OCI-LY3 (cell line): Measurements from ENCODE around the gene RGS6.

ENCODE experiments used
- H2AFZ ChIP-seq: fragments of 200-600, 300-600 bp; shearing (Covaris generic); 2 replicates; pipeline ENCODE4 v1.6.0; 2014; ENCODE audit warnings: antibody characterized with exemption, low read depth, low read length
- H3K27ac ChIP-seq: fragments of 200-600, 300-600 bp; sonication (generic); 2 replicates; pipeline ENCODE4 v1.5.1; 2014; ENCODE audit warnings: mild to moderate bottlenecking, low read length, moderate library complexity, mixed read lengths
- H3K27me3 ChIP-seq: fragments of 200-600, 300-600 bp; sonication (generic); 2 replicates; pipeline ENCODE4 v1.6.1; 2014; ENCODE audit warnings: low read depth, low read length, mixed read lengths
- H3K36me3 ChIP-seq: fragments of 200-600, 300-600 bp; sonication (generic); replicated peaks from 2 replicates; pipeline ENCODE3; 2014; ENCODE audit warnings: low read depth, low read length, mixed read lengths
- H3K4me1 ChIP-seq: fragments of 300-600, 200-600 bp; sonication (generic); 2 replicates; pipeline ENCODE4 v1.6.1; 2014; ENCODE audit warnings: low read length, mixed read lengths
- H3K4me2 ChIP-seq: fragments of 200-600, 300-600 bp; sonication (generic); 2 replicates; pipeline ENCODE4 v1.6.1; 2014; ENCODE audit warnings: low read length, mixed read lengths
- H3K4me3 ChIP-seq: fragments of 300-600, 200-600 bp; sonication (generic); 2 replicates; pipeline ENCODE4 v1.5.1; 2014; ENCODE audit warnings: antibody characterized with exemption, mild to moderate bottlenecking, low read length, moderate library complexity
- H3K79me2 ChIP-seq: fragments of 300-600, 200-600 bp; shearing (Covaris generic); 2 replicates; pipeline ENCODE4 v1.6.1; 2014; ENCODE audit warnings: mild to moderate bottlenecking, low read length, mixed read lengths
- H3K9ac ChIP-seq: fragments of 300-600, 200-600 bp; shearing (Covaris generic); 2 replicates; pipeline ENCODE4 v1.6.0; 2014; ENCODE audit warnings: mild to moderate bottlenecking, low read length, moderate library complexity
- H3K9me3 ChIP-seq: fragments of 200-600, 300-600 bp; shearing (Covaris generic); 2 replicates; pipeline ENCODE4 v1.6.1; 2014; ENCODE audit warnings: low read length, mixed read lengths; ENCODE audit not compliant: insufficient read depth
- H4K20me1 ChIP-seq: fragments of 200-600, 300-600 bp; sonication (generic); 2 replicates; pipeline ENCODE4 v1.6.1; 2016; ENCODE audit warnings: low read length, mixed read lengths; ENCODE audit not compliant: insufficient read depth
- CTCF ChIP-seq: fragments of 200-600, 300-600 bp; sonication (generic); IDR thresholded peaks from 2 replicates; pipeline ENCODE4 v1.5.1; 2014; ENCODE audit warnings: antibody characterized with exemption, low read length, low read depth
- EZH2phosphoT487 ChIP-seq: fragments of 200-600 bp; shearing (Covaris generic); IDR thresholded peaks from 2 replicates; pipeline ENCODE4 v1.6.1; 2018; ENCODE audit warnings: antibody characterized with exemption, mixed run types, low read depth

RGS6 gene

GRCh38 chr14:72366619-72367018 is 434.4 kb downstream of the RGS6 start:
- Histone ChIP-seq H3K4me1 (no peaks in the 10 kb centered on the region), H3K9me3 (no peaks in the 10 kb centered on the region), H3K4me3 (no peak overlapping the region), H3K27me3 (peaks cover 20% of the 10 kb centered on the region), H3K79me2 (no peaks in the 10 kb centered on the region), H3K36me3 (no peaks in the 10 kb centered on the region), H3K4me2 (no peak overlapping the region), H2AFZ (no peak overlapping the region), H4K20me1 (no peaks in the 10 kb centered on the region), H3K9ac (no peak overlapping the region), H3K27ac (no peak overlapping the region)
- TF ChIP-seq CTCF (no peak), EZH2phosphoT487 (no peak)

- TF ChIP-seq EZH2phosphoT487 = no peak
- no peak for TF ChIP-seq CTCF
- Histone ChIP-seq H2AFZ (no peak overlapping the region), H3K27me3 (peaks cover 20% of the 10 kb centered on the region), H3K9me3 (no peaks in the 10 kb centered on the region), H3K27ac (no peak overlapping the region), H3K79me2 (no peaks in the 10 kb centered on the region), H3K4me1 (no peaks in the 10 kb centered on the region), H3K4me3 (no peak overlapping the region), H4K20me1 (no peaks in the 10 kb centered on the region), H3K9ac (no peak overlapping the region), H3K4me2 (no peak overlapping the region), H3K36me3 (no peaks in the 10 kb centered on the region)
These were observed 436.9 kb downstream of the RGS6 start for GRCh38 chr14:72369106-72369505.

GRCh38 chr14:72377016-72377415 is 444.8 kb downstream of the RGS6 start:
- no peak overlapping the region for H3K27ac ChIP-seq
- no peaks in the 10 kb centered on the region for H3K36me3 ChIP-seq
- H3K9ac ChIP-seq = no peak overlapping the region
- H3K9me3 ChIP-seq = no peaks in the 10 kb centered on the region
- H4K20me1 ChIP-seq = no peaks in the 10 kb centered on the region
- H3K4me3 ChIP-seq = no peak overlapping the region
- H3K4me1 ChIP-seq = no peaks in the 10 kb centered on the region
- H3K79me2 ChIP-seq = no peaks in the 10 kb centered on the region
- H3K4me2 ChIP-seq = no peak overlapping the region
- TF ChIP-seq CTCF (no peak), EZH2phosphoT487 (no peak)
- no peak overlapping the region for H2AFZ ChIP-seq
- peaks cover 17% of the 10 kb centered on the region; the same call in 1 of the 2 replicates for H3K27me3 ChIP-seq

GRCh38 chr14:72380456-72380855 is 448.2 kb downstream of the RGS6 start:
- no peaks in the 10 kb centered on the region for H4K20me1 ChIP-seq
- no peaks in the 10 kb centered on the region for H3K36me3 ChIP-seq
- no peaks in the 10 kb centered on the region for H3K9me3 ChIP-seq
- no peaks in the 10 kb centered on the region for H3K4me1 ChIP-seq
- H2AFZ ChIP-seq = no peak overlapping the region
- no peak overlapping the region for H3K4me2 ChIP-seq
- no peak overlapping the region for H3K4me3 ChIP-seq
- no peak overlapping the region for H3K9ac ChIP-seq
- H3K27me3 ChIP-seq = peaks cover 29% of the 10 kb centered on the region; the same call in 1 of the 2 replicates
- no peak for TF ChIP-seq EZH2phosphoT487
- TF ChIP-seq CTCF = no peak
- no peak overlapping the region for H3K27ac ChIP-seq
- H3K79me2 ChIP-seq = no peaks in the 10 kb centered on the region
